ENCODE results near the gene PROK1. TPM values are rescaled to one million over a fixed set of nuclear protein-coding genes. Genes with fewer than 3 reads are reported as not detected.

The PROK1 gene
- total RNA-seq, 1 experiment from 2014 or later = not detected

- no peak overlapping the region for H3K4me3 ChIP-seq (ENCODE audit: low read depth, low read length)
- Mint-ChIP-seq H3K9me3 (ENCODE audit: unreplicated experiment) (no peaks in the 10 kb centered on the region), H3K36me3 (ENCODE audit: insufficient read depth, unreplicated experiment) (no peaks in the 10 kb centered on the region), H3K4me3 (ENCODE audit: unreplicated experiment) (no peak overlapping the region), H3K27me3 (ENCODE audit: insufficient read depth, unreplicated experiment) (peaks cover 2% of the 10 kb centered on the region), H3K4me1 (ENCODE audit: low read depth, unreplicated experiment) (no peaks in the 10 kb centered on the region), H3K27ac (ENCODE audit: unreplicated experiment) (no peak overlapping the region)
- TF ChIP-seq CTCF (IDR thresholded peaks at IDR 0.05; ENCODE audit: insufficient read depth in 1 of 2, low read depth in 1 of 2, low read length in 1 of 2, severe bottlenecking in 1 of 2, unreplicated experiment in 1 of 2) = no peak
- no peaks in the 10 kb centered on the region for H3K9me3 ChIP-seq
- BruUV-seq (replicated peaks) = no TSS peak
- ChIA-PET POLR2A (no interaction called here), CTCF (interaction anchor here (0.6 to 1.6 kb wide), 2 partner anchors 10 to 32 kb away, joined by 3 to 5 read pairs; no protein-coding TSS in a partner anchor)
- no peaks in the 10 kb centered on the region for H3K4me1 ChIP-seq
- no peaks in the 10 kb centered on the region for H3K36me3 ChIP-seq (ENCODE audit: control insufficient read depth, insufficient read depth, low read length)
- DNase-seq = no peak
- H3K27me3 ChIP-seq (replicated peaks; ENCODE audit: control insufficient read depth, insufficient read depth, low read length) = no peaks in the 10 kb centered on the region
- intact Hi-C loops (cut with micrococcal nuclease; ENCODE audit: unreplicated experiment) = no loop called here
These were observed 6.4 kb upstream of the PROK1 start for GRCh38 chr1:110444561-110444960.

GRCh38 chr1:110449661-110450651, 993 bp upstream of the PROK1 start:
- Mint-ChIP-seq H3K36me3 (ENCODE audit: insufficient read depth, unreplicated experiment) (no peaks in the 10 kb centered on the region), H3K4me3 (ENCODE audit: unreplicated experiment) (no peak overlapping the region), H3K27me3 (ENCODE audit: insufficient read depth, unreplicated experiment) (peaks cover 2% of the 10 kb centered on the region), H3K9me3 (ENCODE audit: unreplicated experiment) (no peaks in the 10 kb centered on the region), H3K27ac (ENCODE audit: unreplicated experiment) (no peak overlapping the region), H3K4me1 (ENCODE audit: low read depth, unreplicated experiment) (no peaks in the 10 kb centered on the region)
- ChIA-PET POLR2A (no interaction called here), CTCF (interaction anchor here (0.7 kb wide), 1 partner anchor 16 kb away, joined by 3 read pairs; no protein-coding TSS in a partner anchor)
- no peaks in the 10 kb centered on the region for H3K9me3 ChIP-seq
- no peak overlapping the region for H3K4me3 ChIP-seq (ENCODE audit: low read depth, low read length)
- TF ChIP-seq CTCF (IDR thresholded peaks at IDR 0.05; ENCODE audit: insufficient read depth in 1 of 2, low read depth in 1 of 2, low read length in 1 of 2, severe bottlenecking in 1 of 2, unreplicated experiment in 1 of 2) = no peak
- H3K36me3 ChIP-seq (ENCODE audit: control insufficient read depth, insufficient read depth, low read length) = no peaks in the 10 kb centered on the region
- intact Hi-C loops (cut with micrococcal nuclease; ENCODE audit: unreplicated experiment) = no loop called here
- DNase-seq = no peak
- no peaks in the 10 kb centered on the region for H3K27me3 ChIP-seq (replicated peaks; ENCODE audit: control insufficient read depth, insufficient read depth, low read length)
- no TSS peak for BruUV-seq (replicated peaks)
- H3K4me1 ChIP-seq = no peaks in the 10 kb centered on the region

- H3K36me3 ChIP-seq (ENCODE audit: control insufficient read depth, insufficient read depth, low read length) = no peaks in the 10 kb centered on the region
- no peaks in the 10 kb centered on the region for H3K9me3 ChIP-seq
- Mint-ChIP-seq H3K27me3 (ENCODE audit: insufficient read depth, unreplicated experiment) (peaks cover 2% of the 10 kb centered on the region), H3K27ac (ENCODE audit: unreplicated experiment) (no peak overlapping the region), H3K36me3 (ENCODE audit: insufficient read depth, unreplicated experiment) (no peaks in the 10 kb centered on the region), H3K4me1 (ENCODE audit: low read depth, unreplicated experiment) (no peaks in the 10 kb centered on the region), H3K9me3 (ENCODE audit: unreplicated experiment) (no peaks in the 10 kb centered on the region), H3K4me3 (ENCODE audit: unreplicated experiment) (no peak overlapping the region)
- H3K27me3 ChIP-seq (replicated peaks; ENCODE audit: control insufficient read depth, insufficient read depth, low read length) = no peaks in the 10 kb centered on the region
- H3K4me3 ChIP-seq (ENCODE audit: low read depth, low read length) = no peak overlapping the region
- intact Hi-C loops (cut with micrococcal nuclease; ENCODE audit: unreplicated experiment) = no loop called here
- BruUV-seq (replicated peaks) = no TSS peak
- TF ChIP-seq CTCF (IDR thresholded peaks at IDR 0.05; ENCODE audit: insufficient read depth in 1 of 2, low read depth in 1 of 2, low read length in 1 of 2, severe bottlenecking in 1 of 2, unreplicated experiment in 1 of 2) = no peak
- H3K4me1 ChIP-seq = no peaks in the 10 kb centered on the region
- DNase-seq = no peak
- ChIA-PET CTCF (interaction anchor here (1.1 kb wide), 1 partner anchor 245 kb away, joined by 5 read pairs; no protein-coding TSS in a partner anchor), POLR2A (no interaction called here)
These were observed 1.4 kb downstream of the PROK1 start for GRCh38 chr1:110452330-110452729.

Data from Caco-2 (cell line).